Measurements from ENCODE around the gene GFRA1.

DNA sequence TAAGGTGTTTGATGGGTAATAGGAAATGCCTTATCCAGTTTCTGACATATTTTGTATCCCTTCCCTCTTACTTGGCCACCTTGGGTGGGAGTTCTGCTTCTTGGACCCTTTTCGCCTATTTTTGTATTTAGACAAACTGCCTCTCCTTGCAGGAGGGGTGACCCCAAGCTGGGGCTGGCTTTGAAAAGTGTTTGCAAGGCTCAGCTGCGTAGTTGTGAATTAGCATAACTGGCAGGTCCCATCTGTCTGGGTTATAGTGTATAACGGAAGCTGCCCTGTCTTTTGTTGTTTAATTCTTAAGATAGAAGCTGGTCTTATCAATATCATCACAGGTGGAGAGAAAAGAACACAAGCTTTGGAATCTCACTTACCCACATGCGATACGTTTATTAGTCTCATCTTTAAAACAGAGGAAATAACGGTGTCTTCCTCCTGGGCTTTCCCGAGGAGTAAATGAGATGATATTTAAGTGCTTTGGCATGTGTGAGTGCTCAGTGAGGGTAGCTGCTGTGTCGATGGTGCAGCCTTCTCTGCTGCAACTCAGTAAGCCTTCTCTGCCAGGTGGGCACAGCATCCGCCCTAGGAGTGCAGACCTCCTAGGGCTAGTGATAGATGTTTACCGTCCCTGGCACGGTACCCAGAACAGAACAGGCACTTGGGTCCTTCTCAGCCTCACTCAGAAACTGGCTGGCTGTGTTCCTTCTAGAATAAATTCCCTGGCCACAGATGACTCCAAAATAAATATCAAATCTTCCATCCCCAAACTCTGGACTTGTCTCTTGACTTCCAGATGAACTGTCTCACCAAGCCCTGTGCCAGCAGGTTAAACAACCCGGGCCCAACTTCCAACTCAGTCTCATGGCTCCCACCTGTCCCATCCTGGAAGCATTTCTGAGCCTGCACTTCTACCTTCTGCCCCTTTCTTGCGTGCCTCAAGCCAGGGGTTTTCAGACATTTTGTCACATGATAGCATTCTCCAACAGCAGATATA is 227.3 kb downstream of the GFRA1 start:
- TF ChIP-seq RFX5 (IDR thresholded peaks at IDR 0.05; ENCODE audit: low read depth, low read length) (no peak), RAD21 (IDR thresholded peaks at IDR 0.05; ENCODE audit: low read length) (no peak)
- TF ChIP-seq, protein P1, sequence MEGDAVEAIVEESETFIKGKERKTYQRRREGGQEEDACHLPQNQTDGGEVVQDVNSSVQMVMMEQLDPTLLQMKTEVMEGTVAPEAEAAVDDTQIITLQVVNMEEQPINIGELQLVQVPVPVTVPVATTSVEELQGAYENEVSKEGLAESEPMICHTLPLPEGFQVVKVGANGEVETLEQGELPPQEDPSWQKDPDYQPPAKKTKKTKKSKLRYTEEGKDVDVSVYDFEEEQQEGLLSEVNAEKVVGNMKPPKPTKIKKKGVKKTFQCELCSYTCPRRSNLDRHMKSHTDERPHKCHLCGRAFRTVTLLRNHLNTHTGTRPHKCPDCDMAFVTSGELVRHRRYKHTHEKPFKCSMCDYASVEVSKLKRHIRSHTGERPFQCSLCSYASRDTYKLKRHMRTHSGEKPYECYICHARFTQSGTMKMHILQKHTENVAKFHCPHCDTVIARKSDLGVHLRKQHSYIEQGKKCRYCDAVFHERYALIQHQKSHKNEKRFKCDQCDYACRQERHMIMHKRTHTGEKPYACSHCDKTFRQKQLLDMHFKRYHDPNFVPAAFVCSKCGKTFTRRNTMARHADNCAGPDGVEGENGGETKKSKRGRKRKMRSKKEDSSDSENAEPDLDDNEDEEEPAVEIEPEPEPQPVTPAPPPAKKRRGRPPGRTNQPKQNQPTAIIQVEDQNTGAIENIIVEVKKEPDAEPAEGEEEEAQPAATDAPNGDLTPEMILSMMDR (conservative IDR thresholded peaks at IDR 0.05; ENCODE audit: low read depth, low read length), result no peak
- TF ChIP-seq, protein P2, sequence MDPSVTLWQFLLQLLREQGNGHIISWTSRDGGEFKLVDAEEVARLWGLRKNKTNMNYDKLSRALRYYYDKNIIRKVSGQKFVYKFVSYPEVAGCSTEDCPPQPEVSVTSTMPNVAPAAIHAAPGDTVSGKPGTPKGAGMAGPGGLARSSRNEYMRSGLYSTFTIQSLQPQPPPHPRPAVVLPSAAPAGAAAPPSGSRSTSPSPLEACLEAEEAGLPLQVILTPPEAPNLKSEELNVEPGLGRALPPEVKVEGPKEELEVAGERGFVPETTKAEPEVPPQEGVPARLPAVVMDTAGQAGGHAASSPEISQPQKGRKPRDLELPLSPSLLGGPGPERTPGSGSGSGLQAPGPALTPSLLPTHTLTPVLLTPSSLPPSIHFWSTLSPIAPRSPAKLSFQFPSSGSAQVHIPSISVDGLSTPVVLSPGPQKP (IDR thresholded peaks at IDR 0.05; ENCODE audit: borderline replicate concordance, low read depth, low read length), result no peak
